Ramos (cell line): ENCODE measurements around the gene MYH15.

ENCODE experiments used
- in situ Hi-C: fragments of 300-500 bp; cut with MboI; formaldehyde crosslinking; loops from one replicate; pipeline ENCODE4 v1.14.3; 2022; ENCODE audit warnings: low sequenced_read_pairs; ENCODE audit not compliant: unreplicated experiment

The MYH15 gene

DNA sequence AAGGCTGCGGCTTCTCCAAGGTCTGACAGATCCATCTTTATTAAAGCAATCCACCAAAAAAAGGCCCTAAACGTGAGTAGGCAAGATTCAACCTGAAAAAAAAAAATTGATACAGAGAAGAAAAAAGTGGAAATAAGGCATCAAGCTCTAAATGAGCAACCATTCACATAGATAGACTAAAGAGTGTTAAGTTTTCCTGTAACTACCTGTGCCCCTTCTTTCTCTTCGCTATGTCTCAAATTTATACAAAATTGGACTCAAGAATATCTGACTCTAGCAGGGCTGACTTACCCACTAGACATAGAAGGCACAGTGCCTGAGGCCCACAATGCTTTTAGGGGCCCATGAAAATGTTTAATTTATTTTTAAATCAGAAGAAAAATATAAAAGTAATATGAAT is at the start of gene MYH15:
MYH15 (minus strand) TSS at position 101 of the 400 bp plus-strand sequence; CDS start at position 35, 66 bp downstream.
- in situ Hi-C loops, result no loop called here

DNA sequence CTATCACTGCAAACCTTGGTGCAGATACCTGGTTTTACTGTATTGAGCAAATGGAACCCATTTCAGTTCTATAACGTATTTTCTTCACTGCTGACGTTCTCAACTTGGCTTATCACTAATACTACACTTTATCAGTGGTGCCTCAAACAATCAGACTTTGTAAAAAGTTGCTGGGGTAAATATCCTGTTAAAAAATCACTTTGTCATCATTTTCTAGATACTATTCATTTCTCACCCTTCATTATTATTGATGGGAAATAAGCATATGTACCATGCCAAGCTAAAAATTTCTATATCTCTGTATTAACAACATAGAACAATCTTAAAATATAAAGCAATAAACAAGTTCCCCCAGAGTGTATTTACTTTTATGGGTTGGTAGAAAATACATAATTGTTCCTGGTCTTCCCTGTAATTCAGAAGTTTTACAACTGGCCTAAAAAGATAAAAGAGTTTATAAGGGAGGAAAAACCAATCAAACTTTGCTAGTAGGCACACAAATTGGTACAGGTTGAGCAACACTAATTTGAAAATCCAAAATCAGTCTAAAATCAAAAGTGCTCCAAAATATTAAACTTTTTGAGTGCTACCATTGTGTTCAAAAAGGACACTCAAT is 45.7 kb upstream of the MYH15 start:
- in situ Hi-C loops, result no loop called here

DNA sequence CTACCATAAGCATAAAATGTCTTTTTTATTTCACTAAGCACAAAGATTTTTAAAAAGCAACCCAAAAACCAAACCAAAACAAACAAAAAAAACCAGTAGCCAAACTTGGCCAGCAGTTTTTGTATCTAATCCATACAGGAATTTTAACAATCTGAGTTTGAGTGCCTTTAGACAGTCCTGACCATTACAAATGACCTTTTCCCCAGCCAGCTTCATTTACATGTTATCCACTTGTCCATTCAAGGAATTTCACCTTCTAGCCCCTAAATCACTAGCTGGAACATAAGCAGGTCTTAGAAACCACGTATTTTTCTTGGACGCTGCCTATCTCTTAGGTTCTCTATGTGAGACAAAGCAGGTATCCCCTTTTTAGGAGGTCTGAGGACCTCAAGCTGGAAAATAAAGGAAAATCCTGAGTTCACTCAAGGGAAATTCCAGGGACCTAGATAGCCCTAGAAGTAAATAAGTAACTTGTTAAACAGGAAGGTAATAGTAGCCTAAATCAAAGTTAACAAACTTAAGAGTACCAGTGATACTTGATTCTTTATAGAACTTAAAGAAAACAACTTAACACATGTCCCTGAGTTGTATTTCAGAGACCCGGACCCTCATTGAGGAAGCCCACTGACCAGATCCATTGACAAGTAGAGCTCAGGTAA is 44.6 kb upstream of the MYH15 start:
- in situ Hi-C loops, result no loop called here

DNA sequence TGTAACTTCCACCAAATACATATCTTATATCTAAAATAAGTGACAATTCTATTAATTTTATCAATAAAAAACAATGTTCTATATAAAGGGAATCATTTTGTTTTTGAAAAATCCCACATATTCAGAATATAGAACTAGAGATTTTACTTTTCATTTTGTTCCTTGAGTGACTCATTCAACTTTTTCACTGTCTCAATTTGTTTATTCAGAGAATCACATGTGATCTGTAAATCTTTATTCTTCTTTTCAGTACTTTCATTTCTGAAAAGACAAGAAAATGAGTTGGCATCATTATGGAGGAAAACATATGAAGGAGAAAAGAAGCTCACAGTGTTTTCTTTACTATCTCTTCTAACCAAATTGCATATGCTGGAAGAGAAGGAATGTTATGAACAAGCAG is 43.8 kb upstream of the MYH15 start:
- in situ Hi-C loops, result no loop called here

DNA sequence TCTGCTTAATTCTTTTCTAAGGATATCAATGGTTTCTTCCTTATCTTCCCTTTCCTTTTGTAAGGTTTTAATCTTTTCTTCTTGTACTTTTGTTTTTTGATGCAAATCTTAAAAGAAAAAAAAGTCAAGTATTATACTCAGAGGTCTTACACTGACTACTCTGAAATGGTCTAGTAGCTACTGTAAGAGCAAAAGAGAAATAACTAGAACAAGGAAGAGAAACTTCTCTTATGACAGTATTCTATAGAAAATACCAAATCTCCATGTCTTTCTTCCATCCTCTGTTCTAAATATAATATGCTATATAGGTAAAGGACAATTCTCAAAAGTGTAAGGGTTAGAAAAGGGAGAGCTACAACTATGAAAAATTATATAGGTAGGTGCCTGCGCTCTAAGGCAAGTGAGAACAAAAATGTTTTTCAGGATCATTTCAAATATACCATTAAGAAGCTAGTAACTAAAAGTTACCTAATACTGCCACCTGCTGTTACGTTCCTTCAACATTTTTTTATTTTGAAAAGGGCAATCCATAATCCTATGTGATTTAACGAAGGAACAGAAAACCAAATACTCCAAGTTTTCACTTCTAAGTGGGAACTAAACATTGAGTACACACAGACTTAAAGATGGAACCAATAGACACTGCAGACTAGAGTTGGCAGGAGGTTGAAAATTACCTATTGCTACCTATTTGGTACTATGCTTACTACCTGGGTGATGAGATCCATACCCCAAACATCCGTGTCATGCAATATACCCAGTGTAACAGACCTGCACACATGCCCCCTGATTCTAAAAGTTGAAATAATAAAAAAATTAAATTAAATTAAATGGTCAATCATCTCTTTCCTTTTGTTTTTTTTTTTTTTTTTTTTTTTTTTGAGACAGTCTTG is 42.1 kb upstream of the MYH15 start:
- in situ Hi-C loops, result no loop called here

DNA sequence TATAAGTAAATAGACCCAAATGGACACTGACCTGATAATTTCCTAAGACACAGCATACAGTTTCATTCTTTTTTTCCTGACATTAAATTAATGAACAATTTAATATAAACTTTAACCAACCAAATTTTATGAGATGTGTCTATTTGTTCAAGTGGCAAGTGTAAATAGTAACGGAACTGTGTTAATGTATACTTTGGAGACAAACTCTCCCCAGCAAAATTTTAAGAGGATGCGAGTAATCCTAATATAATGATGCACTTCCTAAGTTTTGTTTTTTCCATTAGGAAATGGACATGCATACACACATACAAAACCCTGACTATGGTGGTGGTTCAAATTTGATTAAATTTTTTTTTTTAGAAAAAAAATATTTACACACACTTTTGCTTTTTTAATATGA is 38.5 kb upstream of the MYH15 start:
- in situ Hi-C loops, result no loop called here

DNA sequence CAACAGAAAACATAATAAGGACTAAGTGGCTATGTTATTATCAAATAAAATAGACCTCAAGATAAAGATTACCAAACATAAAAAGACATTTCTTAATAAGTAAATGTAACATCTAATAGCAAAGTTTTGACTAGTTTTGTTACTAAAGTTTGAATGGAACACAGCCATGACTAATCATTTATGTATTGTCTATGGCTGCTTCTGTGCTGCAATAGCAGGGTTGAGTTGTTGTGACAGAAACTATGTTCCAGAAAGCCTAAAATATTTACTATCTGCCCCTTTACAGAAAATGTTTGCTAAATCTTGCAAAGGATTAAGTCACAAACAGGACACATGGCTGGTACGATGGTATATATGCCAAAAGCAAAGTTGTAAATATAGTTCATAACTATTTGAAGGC is 37.9 kb upstream of the MYH15 start:
- in situ Hi-C loops, result no loop called here

DNA sequence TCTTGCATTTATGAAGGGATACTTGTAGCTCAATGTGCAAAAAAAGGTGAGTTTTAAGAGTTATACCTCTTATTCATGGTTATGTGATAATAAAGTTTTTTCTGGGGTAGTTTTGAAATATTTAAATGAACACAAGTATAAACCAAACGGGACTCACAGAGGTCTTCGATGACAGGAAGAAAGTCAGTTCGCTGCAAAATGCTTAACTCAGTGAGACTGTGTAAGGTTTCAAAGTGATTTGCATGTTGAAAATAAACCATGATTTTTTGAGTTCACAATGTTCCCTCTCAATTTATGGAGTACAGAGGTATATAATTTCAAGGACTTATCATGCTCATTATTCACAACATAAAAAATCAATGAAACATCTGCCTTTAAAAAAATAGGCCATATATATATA is 36.3 kb upstream of the MYH15 start:
- in situ Hi-C loops, result no loop called here

DNA sequence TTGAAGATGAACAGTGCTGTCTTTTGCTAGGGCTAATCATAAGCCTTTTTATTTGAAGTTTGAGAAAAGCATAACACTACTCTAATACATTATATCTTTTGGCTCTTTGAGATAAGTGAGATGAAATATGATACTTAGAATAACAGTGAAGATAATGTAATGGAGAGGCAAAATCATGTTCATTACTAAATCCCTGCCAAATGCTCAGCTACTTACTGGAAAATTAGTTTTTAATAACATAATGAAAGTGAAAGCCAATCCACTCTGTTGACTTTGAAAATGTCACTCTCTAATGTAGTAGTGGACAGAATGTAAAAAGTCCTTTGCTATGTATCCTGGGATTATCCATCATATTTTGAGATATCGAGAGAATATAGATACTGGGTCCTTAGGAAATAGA is 35.9 kb upstream of the MYH15 start:
- in situ Hi-C loops, result no loop called here

DNA sequence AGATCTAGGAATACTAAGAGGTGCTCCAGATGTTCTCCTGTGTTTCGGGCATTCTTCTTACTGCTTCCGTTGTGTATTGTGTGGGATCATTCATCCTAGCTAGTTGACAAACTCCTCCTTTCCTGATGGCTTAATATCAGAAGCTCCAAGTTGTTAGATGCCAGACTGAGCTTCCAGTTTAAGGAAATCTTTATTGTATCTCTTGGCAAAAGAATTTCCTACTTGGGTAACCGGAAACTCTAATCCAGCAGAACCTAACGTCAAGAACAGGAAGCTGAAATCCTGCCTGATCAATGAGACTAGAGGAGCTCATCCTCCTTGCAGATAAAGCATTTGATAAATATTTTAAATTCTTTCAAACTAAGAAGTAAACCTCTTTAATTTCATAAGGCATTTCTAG is 27.7 kb upstream of the MYH15 start:
- in situ Hi-C loops, result no loop called here

DNA sequence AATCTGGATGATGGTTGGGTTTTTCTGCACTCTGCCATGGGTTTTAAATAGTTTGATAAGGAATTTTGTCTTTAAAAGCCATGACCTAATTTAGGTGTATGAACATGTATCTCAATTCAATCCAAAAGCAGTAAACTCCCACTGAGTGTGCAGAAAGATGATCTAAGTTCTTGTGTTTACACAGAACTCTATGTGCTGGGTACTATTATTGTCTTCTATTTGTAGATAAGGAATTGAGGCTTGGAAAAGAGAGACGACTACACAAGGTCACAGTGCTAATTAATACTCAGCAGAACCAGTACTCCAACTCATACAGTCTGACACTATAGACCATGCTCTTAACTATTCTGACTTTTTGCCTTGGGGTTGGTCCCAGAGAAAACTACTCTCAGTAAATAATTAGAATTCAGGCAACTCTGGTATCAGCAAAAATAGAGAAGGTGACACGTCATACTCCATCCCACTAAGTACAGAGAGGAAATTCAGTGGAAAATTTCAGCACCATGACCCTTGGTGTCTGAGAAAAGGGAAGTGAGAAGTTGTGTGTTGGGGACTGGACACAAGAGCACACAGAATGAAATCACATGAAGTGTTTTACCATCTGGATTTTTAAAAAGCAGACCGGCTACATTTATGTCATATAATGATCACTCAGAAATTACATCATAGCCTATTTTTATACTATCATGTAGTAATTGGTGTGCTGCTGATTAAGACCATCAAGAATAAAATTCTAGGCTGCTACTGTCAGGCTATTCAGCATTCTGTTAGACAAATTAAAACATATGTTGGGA is 18.3 kb upstream of the MYH15 start:
- in situ Hi-C loops, result no loop called here

DNA sequence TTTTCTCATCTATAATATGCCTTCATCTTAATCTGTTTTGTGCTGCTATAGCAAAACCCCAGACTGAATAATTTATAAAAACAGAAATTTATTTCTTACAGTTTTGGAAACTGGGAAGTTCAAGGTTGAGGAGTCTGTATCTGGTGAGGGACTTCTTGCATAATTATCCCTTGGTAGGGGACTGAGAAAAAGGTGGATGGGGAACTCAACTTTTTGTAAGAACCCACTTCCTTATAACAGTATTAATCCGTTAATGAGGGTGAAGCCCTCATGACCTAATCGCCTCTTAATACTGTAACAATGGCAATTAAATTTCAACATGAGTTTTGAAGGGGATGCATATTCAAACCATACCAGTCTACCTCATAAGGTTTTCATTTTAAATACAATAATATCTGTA is 17.4 kb upstream of the MYH15 start:
- in situ Hi-C loops, result no loop called here

DNA sequence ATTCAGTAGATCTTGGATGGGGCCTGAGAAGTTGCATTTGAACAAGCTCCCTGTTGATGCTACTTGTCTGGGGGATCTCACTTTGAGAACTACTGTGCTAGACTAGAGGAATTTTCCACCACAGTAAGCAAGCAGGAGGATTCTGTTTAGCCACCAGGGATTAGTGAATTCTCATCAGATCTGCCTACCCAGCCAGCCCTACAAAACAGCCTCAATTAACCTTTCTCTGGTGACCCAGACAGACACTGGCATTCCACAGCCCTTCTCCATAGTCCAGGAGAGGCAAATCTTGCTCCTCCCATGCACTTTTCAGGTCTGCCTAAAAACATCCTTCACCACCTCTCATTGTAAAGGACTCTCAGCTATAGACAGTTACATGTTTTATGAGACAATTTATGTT is 16.7 kb upstream of the MYH15 start:
- in situ Hi-C loops, result no loop called here

DNA sequence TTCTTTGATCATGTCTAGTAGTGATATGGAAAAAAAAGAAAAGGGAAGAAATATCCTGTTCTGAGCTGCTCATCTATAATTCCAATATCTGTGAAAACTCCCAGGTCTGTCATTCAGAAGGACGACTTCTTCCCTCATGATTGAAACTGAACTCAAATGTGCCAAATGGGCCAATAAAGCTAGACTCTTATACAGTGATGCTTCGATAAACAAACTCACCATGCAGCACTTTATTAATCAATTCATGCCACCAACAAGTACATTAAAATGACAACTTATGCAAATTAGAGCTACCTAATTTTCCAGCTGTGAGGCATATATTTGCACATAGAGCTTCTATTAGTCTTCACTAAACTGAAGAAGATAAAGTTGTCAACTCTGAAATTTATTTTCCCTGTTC is 15.6 kb upstream of the MYH15 start:
- in situ Hi-C loops, result no loop called here

DNA sequence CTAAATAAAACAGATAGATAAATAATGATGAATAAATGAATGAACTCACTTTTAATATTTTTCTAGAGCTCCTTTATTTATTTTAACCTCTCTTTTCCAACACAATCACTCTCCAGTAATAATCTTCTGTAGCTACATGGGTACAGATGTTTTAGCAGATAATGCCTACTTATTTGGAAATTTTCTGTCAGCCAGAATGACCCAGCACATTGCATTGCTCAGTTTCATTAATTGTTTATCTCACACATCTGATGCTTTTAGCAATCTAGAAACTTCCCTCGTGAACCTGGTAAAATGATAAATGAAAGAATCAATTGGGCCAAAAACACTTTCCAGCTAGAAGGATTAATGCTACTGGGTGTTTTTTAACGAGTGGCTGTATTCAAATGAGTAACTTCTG is 14.9 kb upstream of the MYH15 start:
- in situ Hi-C loops, result no loop called here

DNA sequence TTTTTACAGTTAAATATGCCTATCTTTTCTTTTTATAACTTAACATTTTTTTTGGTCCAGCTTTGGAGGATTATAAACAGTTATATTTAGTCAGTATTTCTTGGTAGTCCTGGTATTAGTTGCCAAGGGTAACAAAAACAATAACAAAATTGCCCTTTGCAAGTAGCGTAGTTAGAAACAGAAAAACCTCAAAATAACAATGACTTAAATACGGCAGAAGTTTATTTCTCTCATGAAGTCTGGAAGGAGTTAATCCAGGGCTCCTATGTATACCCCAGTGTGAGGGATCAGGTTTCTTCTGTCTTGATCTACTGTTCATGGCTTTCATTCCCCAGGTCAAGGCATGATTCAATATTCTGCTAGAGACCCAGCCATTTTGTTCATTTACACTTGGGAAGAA is 14.1 kb upstream of the MYH15 start:
- in situ Hi-C loops, result no loop called here

DNA sequence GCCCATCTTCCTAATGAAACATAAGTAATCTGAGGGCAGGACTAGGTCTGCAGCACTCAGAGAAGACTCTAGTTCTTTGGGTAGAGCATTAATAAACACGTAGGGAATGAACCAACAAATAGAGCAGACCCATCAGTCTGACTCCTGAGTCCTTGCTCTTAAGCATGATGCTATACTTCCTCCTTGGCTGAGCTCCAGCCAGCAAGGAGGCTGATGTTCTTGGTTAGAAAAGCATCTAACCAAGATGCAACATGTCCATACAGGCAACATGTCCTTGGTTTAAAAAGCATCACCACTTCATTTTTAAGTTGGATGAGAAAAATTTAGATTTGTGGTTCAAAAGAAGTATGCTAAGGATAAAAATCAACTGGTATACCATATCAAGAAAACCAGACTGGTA is 8.5 kb upstream of the MYH15 start:
- in situ Hi-C loops, result no loop called here

DNA sequence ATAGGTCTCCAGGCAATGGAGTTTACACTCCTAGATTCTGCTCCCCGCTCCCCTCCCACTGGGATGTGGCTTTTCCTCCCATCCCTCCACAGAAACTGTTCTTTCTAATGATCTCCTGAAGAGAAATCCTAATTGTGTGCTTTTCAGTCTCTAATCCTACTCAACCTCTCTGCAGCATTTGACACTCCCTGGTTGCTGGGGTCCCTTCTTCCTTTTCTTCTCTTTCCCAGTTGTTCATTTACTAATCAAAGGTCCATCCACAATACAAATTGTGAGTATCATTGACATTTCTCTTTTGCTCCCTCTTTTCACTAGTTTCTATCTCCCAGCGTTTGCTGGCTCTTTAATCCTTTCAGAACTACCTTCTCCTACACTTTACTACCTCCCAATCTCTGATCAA is 6.5 kb upstream of the MYH15 start:
- in situ Hi-C loops, result no loop called here

DNA sequence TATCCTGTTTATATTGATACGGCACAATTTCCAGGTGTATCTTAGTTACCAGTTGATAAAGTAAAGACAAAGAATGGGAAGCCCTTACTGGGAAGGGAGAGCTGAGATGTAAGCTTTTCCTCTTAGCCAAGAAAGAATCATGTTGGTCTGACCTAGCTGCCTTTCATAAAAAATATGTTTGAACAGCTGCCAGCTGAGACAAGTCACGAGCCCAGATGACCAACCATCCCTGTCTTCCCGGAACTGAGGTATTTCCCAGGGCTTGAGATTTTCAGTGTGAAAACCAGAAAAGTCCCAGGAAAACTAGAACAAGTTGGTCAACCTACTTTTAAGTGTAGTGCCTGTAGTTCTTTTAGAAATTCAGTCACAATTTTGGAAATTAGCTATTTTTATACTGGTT is 3.6 kb upstream of the MYH15 start:
- in situ Hi-C loops, result no loop called here

DNA sequence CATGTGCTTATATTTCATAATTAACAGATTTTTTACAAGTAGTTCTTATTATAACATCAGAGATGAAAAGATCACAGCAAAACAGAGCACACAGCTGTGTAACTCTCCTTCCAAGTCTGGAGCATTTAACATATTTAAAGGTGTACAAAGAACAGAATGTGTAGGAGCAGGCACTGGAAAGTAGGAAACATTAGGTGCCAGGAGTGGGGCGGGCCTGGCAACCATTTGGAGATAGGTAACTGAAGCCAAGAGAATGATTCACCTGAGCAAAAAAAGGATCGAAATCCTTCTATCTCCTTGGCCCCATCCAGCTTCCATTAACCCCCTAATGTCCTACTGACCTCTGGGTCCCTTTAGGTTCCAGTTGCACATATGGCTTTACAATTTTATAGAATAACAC is 2.3 kb upstream of the MYH15 start:
- in situ Hi-C loops, result no loop called here

DNA sequence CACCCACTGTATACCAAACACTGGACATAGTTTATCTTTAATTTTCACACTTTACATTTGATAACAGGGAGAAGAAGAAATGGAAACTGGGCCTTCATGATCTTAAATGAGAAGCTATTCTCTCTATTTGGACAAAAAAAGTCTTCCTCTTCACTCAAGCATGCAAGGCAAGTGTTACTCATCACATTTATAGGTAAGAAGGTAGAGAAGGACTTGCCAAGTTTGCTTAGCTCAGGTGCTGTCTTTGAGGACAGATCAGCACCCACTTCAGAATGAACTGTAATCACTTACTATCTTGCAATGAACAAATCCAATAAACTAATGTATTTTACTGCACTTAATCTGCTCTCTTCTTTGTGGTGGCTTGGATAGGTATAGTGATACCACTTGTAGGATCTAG is 1.1 kb upstream of the MYH15 start:
- in situ Hi-C loops, result no loop called here
